Measurements from ENCODE around the gene ADAMTS18. TPM values are rescaled to one million over a fixed set of nuclear protein-coding genes. Genes with fewer than 3 reads are reported as not detected.

ADAMTS18 gene
- total RNA-seq, 4 donors from 2014 or later, result 0.75 TPM; not detected in 3

DNA sequence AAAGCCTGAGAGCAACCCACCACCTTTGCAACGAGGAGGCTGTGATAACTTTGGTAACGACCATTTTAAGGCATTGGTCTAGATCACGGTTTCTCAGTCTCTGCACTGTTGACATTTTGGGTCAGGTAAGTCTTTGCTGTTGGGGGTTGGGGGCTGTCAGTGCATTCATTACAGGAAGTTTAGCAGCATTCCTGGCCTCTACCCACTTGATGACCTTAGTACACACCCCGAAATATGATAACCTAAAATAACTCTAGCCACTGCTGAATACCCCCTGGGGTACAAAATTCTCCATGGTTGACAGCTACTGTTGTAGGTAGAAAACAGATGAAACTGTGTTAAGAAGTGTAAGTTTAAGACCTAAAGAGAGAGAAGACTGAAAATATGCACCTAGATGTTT, 36.3 kb downstream of the ADAMTS18 start:
- H3K36me3 ChIP-seq, result no peaks in the 10 kb centered on the region
- H3K9me3 ChIP-seq, result no peaks in the 10 kb centered on the region
- TF ChIP-seq, protein P1, sequence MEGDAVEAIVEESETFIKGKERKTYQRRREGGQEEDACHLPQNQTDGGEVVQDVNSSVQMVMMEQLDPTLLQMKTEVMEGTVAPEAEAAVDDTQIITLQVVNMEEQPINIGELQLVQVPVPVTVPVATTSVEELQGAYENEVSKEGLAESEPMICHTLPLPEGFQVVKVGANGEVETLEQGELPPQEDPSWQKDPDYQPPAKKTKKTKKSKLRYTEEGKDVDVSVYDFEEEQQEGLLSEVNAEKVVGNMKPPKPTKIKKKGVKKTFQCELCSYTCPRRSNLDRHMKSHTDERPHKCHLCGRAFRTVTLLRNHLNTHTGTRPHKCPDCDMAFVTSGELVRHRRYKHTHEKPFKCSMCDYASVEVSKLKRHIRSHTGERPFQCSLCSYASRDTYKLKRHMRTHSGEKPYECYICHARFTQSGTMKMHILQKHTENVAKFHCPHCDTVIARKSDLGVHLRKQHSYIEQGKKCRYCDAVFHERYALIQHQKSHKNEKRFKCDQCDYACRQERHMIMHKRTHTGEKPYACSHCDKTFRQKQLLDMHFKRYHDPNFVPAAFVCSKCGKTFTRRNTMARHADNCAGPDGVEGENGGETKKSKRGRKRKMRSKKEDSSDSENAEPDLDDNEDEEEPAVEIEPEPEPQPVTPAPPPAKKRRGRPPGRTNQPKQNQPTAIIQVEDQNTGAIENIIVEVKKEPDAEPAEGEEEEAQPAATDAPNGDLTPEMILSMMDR (IDR thresholded peaks at IDR 0.05), result no peak
- TF ChIP-seq POLR2A (IDR thresholded peaks at IDR 0.05), result no peak
- peaks cover 13 to 16% of the 10 kb centered on the region in 2 donors for H3K4me1 ChIP-seq
- no peak overlapping the region for H3K4me3 ChIP-seq (replicated peaks in 1 of 3)
- H3K27me3 ChIP-seq, result no peaks in the 10 kb centered on the region
- H3K27ac ChIP-seq, result no peak overlapping the region
- DNase-seq, result no peak
- intact Hi-C loops (cut with DNase I), result no loop called here
- WGBS, 2 donors, result 52 to 54% methylated on average over 4 of the region's 4 CpGs

DNA sequence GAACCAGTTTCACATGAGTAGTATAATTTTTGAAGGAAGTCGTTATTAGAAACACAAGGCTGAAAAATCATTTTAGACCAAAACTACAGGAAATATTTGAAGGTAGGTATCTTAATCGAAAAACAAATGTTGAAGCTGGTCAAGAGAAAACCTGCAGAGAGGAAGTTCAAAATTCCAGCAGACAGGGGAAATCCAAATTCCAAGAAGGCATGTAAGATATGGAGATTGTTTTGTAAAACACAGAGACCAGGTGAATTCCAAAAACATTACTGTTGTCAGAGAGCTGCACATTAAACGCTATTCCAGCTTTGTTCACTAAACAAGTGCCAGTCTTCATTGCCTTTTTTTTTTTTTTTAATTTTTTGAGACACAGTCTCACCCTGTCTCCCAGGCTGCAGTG, 38.4 kb downstream of the ADAMTS18 start:
- 70 to 80% methylated on average over 3 of the region's 3 CpGs for WGBS, 2 donors
- H3K4me3 ChIP-seq (replicated peaks in 1 of 3), result no peak overlapping the region
- no peaks in the 10 kb centered on the region for H3K4me1 ChIP-seq
- H3K9me3 ChIP-seq, result no peaks in the 10 kb centered on the region
- no peaks in the 10 kb centered on the region for H3K36me3 ChIP-seq
- no peak overlapping the region for H3K27ac ChIP-seq
- DNase-seq, result no peak
- H3K27me3 ChIP-seq, result no peaks in the 10 kb centered on the region
- intact Hi-C loops (cut with DNase I), result no loop called here
- no peak for TF ChIP-seq POLR2A (IDR thresholded peaks at IDR 0.05)
- TF ChIP-seq, protein P1 (IDR thresholded peaks at IDR 0.05), result no peak

DNA sequence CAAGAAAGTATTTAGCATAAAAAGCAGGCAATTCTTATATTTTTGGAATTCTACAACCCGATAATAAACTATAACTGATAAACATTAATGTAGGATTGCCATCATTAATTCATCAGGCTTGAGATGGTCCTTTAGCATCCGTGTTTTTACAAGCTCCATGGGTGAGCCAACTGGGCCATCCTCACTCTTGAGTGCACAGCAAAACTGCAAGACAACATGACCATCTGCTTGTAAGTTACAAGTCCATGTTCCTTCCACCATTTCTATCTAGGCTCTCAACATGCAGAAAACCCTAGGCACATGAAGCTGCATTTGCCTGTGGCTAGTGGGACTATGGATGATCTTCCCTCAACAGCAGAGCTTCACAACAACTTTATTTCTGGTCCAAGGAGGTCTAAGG, 40.1 kb downstream of the ADAMTS18 start:
- Histone ChIP-seq H3K27me3 (no peaks in the 10 kb centered on the region), H3K36me3 (no peaks in the 10 kb centered on the region), H3K4me3 (replicated peaks in 1 of 3) (no peak overlapping the region), H3K4me1 (no peaks in the 10 kb centered on the region), H3K9me3 (no peaks in the 10 kb centered on the region), H3K27ac (no peak overlapping the region)
- intact Hi-C loops (cut with DNase I), result no loop called here
- TF ChIP-seq, protein P1 (IDR thresholded peaks at IDR 0.05), result no peak
- no peak for TF ChIP-seq POLR2A (IDR thresholded peaks at IDR 0.05)
- WGBS, 2 donors, result 93 to 100% methylated on average over 2 of the region's 2 CpGs
- no peak for DNase-seq

DNA sequence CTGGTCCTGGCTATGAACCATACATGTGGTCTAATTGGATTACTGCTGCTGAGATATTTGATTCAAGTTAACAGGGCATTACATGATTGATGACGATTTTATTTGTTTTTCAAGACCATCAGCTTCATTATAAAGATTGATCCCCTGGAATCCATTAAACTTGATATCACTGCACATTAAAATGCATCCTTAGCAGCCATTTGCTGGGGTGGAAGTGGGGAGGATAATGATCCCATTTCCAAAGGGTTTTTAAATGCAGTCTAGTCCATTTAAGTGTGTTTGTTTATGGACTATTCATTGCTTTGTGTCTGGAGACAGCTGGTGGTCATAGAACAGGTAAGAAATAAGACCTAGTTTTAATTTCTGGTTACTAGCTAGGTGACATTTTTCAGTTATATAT, 40.9 kb downstream of the ADAMTS18 start:
- 71 to 79% methylated on average over 1 of the region's 1 CpG for WGBS, 2 donors
- intact Hi-C loops (cut with DNase I), result no loop called here
- no peak for TF ChIP-seq POLR2A (IDR thresholded peaks at IDR 0.05)
- TF ChIP-seq, protein P1 (IDR thresholded peaks at IDR 0.05), result no peak
- no peak overlapping the region for H3K27ac ChIP-seq
- no peaks in the 10 kb centered on the region for H3K27me3 ChIP-seq
- DNase-seq, result no peak
- H3K4me3 ChIP-seq (replicated peaks in 1 of 3), result no peak overlapping the region
- no peaks in the 10 kb centered on the region for H3K9me3 ChIP-seq
- no peaks in the 10 kb centered on the region for H3K36me3 ChIP-seq
- no peaks in the 10 kb centered on the region for H3K4me1 ChIP-seq

DNA sequence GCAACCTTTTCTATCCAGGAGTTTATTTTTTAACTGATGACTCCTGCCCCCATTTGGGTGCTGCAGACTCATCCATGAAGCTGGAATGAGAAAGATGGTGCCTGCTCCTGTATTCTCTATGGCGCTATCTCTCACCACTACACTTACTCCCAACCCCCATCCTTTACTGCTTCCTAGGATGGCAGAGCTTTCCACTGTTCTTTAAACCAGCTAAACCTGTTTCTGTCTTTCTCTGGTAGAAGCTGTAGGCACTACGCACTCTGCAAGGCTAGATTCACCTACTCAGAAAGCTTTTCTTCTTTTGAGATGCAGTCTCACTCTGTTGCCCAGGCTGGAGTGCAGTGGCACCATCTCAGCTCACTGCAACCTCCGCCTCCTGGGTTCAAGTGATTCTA, 47.0 kb downstream of the ADAMTS18 start:
- no peaks in the 10 kb centered on the region for H3K36me3 ChIP-seq
- no peak for TF ChIP-seq POLR2A (IDR thresholded peaks at IDR 0.05)
- TF ChIP-seq, protein P1 (IDR thresholded peaks at IDR 0.05), result no peak
- H3K4me1 ChIP-seq, result peaks cover 0 to 10% of the 10 kb centered on the region in 2 donors
- no peaks in the 10 kb centered on the region for H3K27me3 ChIP-seq
- H3K27ac ChIP-seq, result no peak overlapping the region
- no peaks in the 10 kb centered on the region for H3K9me3 ChIP-seq
- peak; percentile 20 to 27 for DNase-seq
- intact Hi-C loops (cut with DNase I), result no loop called here
- no peak overlapping the region for H3K4me3 ChIP-seq (replicated peaks in 1 of 3)
- 31 to 54% methylated on average over 3 of the region's 3 CpGs for WGBS, 2 donors
